ENCODE results near the gene PRMT7.

DNA sequence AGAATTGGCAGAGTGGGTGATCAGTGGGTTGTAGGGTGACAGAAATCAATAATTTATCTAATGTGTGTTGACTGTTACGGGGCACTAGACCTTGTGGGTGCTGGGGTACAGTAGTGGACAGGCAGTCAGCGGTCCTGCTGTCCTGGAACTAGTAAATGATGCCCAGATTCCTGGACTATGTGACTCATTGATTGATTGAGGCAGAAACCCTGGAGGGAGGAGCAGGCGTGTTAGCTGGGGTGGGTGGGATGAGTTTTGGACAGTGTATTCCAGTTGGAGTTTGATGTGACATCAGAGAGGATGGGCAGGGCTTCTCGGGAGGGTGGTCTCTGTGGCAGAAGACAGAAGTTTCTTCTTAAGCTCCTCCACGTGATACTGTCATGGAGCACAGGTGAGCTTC is 24.4 kb downstream of the PRMT7 start:
- TF ChIP-seq, protein P1, sequence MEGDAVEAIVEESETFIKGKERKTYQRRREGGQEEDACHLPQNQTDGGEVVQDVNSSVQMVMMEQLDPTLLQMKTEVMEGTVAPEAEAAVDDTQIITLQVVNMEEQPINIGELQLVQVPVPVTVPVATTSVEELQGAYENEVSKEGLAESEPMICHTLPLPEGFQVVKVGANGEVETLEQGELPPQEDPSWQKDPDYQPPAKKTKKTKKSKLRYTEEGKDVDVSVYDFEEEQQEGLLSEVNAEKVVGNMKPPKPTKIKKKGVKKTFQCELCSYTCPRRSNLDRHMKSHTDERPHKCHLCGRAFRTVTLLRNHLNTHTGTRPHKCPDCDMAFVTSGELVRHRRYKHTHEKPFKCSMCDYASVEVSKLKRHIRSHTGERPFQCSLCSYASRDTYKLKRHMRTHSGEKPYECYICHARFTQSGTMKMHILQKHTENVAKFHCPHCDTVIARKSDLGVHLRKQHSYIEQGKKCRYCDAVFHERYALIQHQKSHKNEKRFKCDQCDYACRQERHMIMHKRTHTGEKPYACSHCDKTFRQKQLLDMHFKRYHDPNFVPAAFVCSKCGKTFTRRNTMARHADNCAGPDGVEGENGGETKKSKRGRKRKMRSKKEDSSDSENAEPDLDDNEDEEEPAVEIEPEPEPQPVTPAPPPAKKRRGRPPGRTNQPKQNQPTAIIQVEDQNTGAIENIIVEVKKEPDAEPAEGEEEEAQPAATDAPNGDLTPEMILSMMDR (IDR thresholded peaks at IDR 0.05) = no peak
- TF ChIP-seq EZH2 (IDR thresholded peaks at IDR 0.05; ENCODE audit: borderline replicate concordance, insufficient read depth, low read depth, low read length, poor library complexity, severe bottlenecking) = no peak
